ENCODE measurements around the gene MROH2A. TPM values are rescaled to one million over a fixed set of nuclear protein-coding genes. Genes with fewer than 3 reads are reported as not detected.

The MROH2A gene
- total and polyA plus RNA-seq, 4 donors: not detected

DNA sequence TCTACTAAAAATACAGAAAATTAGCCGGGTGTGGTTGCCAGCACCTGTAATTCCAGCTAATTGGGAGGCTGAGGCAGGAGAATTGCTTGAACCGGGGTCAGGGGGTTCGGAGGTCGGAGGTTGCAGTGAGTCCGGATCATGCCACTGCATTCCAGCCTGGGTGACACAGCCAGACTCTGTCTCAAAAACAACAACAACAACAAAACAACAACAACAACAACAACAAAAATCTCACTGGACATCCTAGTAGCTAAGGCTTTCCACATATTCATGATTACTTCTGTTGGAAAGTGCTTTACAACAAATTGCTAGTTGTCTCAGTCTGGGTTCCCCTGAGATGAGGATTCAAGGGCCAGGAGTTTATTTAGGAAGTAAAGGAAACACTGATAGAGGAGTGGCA, 4.3 kb upstream of the MROH2A start:
- H3K4me3 ChIP-seq (ENCODE audit: low read length in 2 of 2): no peak overlapping the region
- intact Hi-C loops (cut with DNase I): no loop called here
- no peaks in the 10 kb centered on the region for H3K4me1 ChIP-seq (ENCODE audit: control insufficient read depth in 1 of 2, insufficient read depth in 2 of 2, low read length in 2 of 2)
- no peaks in the 10 kb centered on the region for H3K27me3 ChIP-seq (ENCODE audit: control insufficient read depth in 1 of 2, insufficient read depth in 2 of 2, low read length in 1 of 2)
- no peaks in the 10 kb centered on the region for H3K36me3 ChIP-seq (ENCODE audit: control insufficient read depth in 1 of 2, insufficient read depth in 2 of 2, low read length in 1 of 2)
- H3K9me3 ChIP-seq (ENCODE audit: control insufficient read depth, low read length): peaks cover 5% of the 10 kb centered on the region
- H3K27ac ChIP-seq (ENCODE audit: low read depth in 1 of 2, low read length in 2 of 2): no peak overlapping the region
- DNase-seq (peak in 1 of 2 donors; percentile 25), ATAC-seq (ENCODE audit: low FRiP score) (no peak)
- 84 to 87% methylated on average over 5 of the region's 5 CpGs for WGBS, 2 donors

DNA sequence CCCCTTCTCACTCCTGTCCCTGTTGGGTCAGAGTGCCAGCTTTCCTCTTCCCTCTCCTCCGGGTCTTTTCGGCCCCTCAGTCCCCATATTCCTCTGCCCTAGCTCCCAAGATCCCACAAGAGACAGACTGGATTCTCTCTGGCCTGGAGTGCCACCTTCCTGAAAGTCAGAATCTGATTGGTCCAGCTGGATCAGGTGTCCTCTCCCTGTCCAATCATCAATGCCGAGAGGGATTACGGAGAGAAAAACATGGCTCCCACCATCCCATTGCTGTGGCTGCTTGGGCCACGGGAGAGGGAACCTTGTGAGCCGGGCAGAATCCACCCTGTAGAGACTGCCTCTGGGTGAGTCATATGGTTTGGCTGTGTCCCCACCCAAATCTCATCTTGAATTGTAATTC, 2.7 kb upstream of the MROH2A start:
- peaks cover 7% of the 10 kb centered on the region for H3K9me3 ChIP-seq (ENCODE audit: control insufficient read depth, low read length)
- no peaks in the 10 kb centered on the region for H3K27me3 ChIP-seq (ENCODE audit: control insufficient read depth in 1 of 2, insufficient read depth in 2 of 2, low read length in 1 of 2)
- no peaks in the 10 kb centered on the region for H3K4me1 ChIP-seq (ENCODE audit: control insufficient read depth in 1 of 2, insufficient read depth in 2 of 2, low read length in 2 of 2)
- no peak for DNase-seq
- H3K27ac ChIP-seq (ENCODE audit: low read depth in 1 of 2, low read length in 2 of 2): no peak overlapping the region
- no peak for ATAC-seq (ENCODE audit: low FRiP score)
- H3K36me3 ChIP-seq (ENCODE audit: control insufficient read depth in 1 of 2, insufficient read depth in 2 of 2, low read length in 1 of 2): no peaks in the 10 kb centered on the region
- H3K4me3 ChIP-seq (ENCODE audit: low read length in 2 of 2): no peak overlapping the region
- WGBS, 2 donors: 91 to 95% methylated on average over 6 of the region's 6 CpGs
- intact Hi-C loops (cut with DNase I): no loop called here

DNA sequence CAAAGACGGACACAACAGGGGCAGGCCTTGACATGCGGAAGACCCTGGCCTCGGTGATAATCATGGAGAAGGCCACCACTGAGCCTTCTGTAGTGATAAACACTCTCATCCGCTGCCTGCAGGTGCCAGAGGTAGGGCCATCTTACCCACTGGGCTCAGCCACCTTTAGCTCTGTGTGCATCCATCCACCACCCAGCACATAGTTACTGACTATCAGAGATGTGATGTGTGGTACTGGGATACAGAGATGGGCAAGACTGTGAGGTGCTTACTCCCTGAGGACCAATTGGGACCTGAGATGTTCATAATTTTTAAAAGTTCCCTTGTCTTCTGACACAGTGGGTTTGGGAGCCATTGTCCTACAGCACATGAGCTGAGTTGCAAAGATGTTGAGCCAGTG, 1.6 kb downstream of the MROH2A start:
- intact Hi-C loops (cut with DNase I): no loop called here
- 85 to 89% methylated on average over 4 of the region's 4 CpGs for WGBS, 2 donors
- no peaks in the 10 kb centered on the region for H3K36me3 ChIP-seq (ENCODE audit: control insufficient read depth in 1 of 2, insufficient read depth in 2 of 2, low read length in 1 of 2)
- H3K27ac ChIP-seq (ENCODE audit: low read depth in 1 of 2, low read length in 2 of 2): no peak overlapping the region
- H3K4me1 ChIP-seq (ENCODE audit: control insufficient read depth in 1 of 2, insufficient read depth in 2 of 2, low read length in 2 of 2): no peaks in the 10 kb centered on the region
- H3K9me3 ChIP-seq (ENCODE audit: control insufficient read depth, low read length): peaks cover 7% of the 10 kb centered on the region
- ATAC-seq (ENCODE audit: low FRiP score): no peak
- DNase-seq: no peak
- H3K27me3 ChIP-seq (ENCODE audit: control insufficient read depth in 1 of 2, insufficient read depth in 2 of 2, low read length in 1 of 2): no peaks in the 10 kb centered on the region
- no peak overlapping the region for H3K4me3 ChIP-seq (ENCODE audit: low read length in 2 of 2)

DNA sequence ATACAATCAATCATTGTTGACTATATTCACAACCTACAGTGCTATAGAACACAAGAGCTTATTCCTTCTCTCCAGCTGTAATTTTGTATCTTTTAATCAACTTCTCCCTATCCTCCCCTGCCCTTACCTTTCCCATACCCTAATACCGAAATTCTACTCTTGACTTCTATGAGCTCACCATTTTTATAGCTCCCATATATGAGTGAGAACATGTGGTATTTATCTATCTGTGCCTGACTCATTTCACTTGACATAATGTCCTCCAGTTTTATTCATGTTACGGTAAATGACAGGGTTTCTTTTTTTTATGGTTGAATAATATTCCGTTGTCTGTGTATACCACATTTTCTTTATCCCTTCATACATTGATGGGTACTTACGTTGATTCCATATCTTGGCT, 2.6 kb downstream of the MROH2A start:
- DNase-seq (no peak), ATAC-seq (ENCODE audit: low FRiP score) (no peak)
- intact Hi-C loops (cut with DNase I): no loop called here
- Histone ChIP-seq H3K4me1 (ENCODE audit: control insufficient read depth in 1 of 2, insufficient read depth in 2 of 2, low read length in 2 of 2) (no peaks in the 10 kb centered on the region), H3K27me3 (ENCODE audit: control insufficient read depth in 1 of 2, insufficient read depth in 2 of 2, low read length in 1 of 2) (no peaks in the 10 kb centered on the region), H3K36me3 (ENCODE audit: control insufficient read depth in 1 of 2, insufficient read depth in 2 of 2, low read length in 1 of 2) (no peaks in the 10 kb centered on the region), H3K9me3 (ENCODE audit: control insufficient read depth, low read length) (peaks cover 7% of the 10 kb centered on the region), H3K4me3 (ENCODE audit: low read length in 2 of 2) (no peak overlapping the region), H3K27ac (ENCODE audit: low read depth in 1 of 2, low read length in 2 of 2) (no peak overlapping the region)
- 88% methylated on average over 4 of the region's 4 CpGs for WGBS, 2 donors

- no peak overlapping the region for H3K27ac ChIP-seq (ENCODE audit: low read depth in 1 of 2, low read length in 2 of 2)
- DNase-seq: peak in 1 of 2 donors; percentile 42
- no peaks in the 10 kb centered on the region for H3K4me1 ChIP-seq (ENCODE audit: control insufficient read depth in 1 of 2, insufficient read depth in 2 of 2, low read length in 2 of 2)
- 86 to 89% methylated on average over 7 of the region's 7 CpGs for WGBS, 2 donors
- intact Hi-C loops (cut with DNase I): no loop called here
- no peaks in the 10 kb centered on the region for H3K27me3 ChIP-seq (ENCODE audit: control insufficient read depth in 1 of 2, insufficient read depth in 2 of 2, low read length in 1 of 2)
- H3K4me3 ChIP-seq (ENCODE audit: low read length in 2 of 2): no peak overlapping the region
- H3K9me3 ChIP-seq (ENCODE audit: control insufficient read depth, low read length): peaks cover 2% of the 10 kb centered on the region
- peak; percentile 30 for ATAC-seq (ENCODE audit: low FRiP score)
- no peaks in the 10 kb centered on the region for H3K36me3 ChIP-seq (ENCODE audit: control insufficient read depth in 1 of 2, insufficient read depth in 2 of 2, low read length in 1 of 2)
These were observed 11.4 kb downstream of the MROH2A start for GRCh38 chr2:233789554-233789953.

- no peak overlapping the region for H3K4me3 ChIP-seq (ENCODE audit: low read length in 2 of 2)
- no peaks in the 10 kb centered on the region for H3K36me3 ChIP-seq (ENCODE audit: control insufficient read depth in 1 of 2, insufficient read depth in 2 of 2, low read length in 1 of 2)
- no peaks in the 10 kb centered on the region for H3K4me1 ChIP-seq (ENCODE audit: control insufficient read depth in 1 of 2, insufficient read depth in 2 of 2, low read length in 2 of 2)
- 79 to 82% methylated on average over 18 of the region's 18 CpGs for WGBS, 2 donors
- intact Hi-C loops (cut with DNase I): no loop called here
- H3K27ac ChIP-seq (ENCODE audit: low read depth in 1 of 2, low read length in 2 of 2): no peak overlapping the region
- DNase-seq (peak in 1 of 2 donors; percentile 53), ATAC-seq (ENCODE audit: low FRiP score) (no peak)
- no peaks in the 10 kb centered on the region for H3K9me3 ChIP-seq (ENCODE audit: control insufficient read depth, low read length)
- H3K27me3 ChIP-seq (ENCODE audit: control insufficient read depth in 1 of 2, insufficient read depth in 2 of 2, low read length in 1 of 2): no peaks in the 10 kb centered on the region
These were observed 13.2 kb downstream of the MROH2A start for GRCh38 chr2:233791151-233791882.

- no peaks in the 10 kb centered on the region for H3K9me3 ChIP-seq (ENCODE audit: control insufficient read depth, low read length)
- no peak for ATAC-seq (ENCODE audit: low FRiP score)
- intact Hi-C loops (cut with DNase I): no loop called here
- H3K4me3 ChIP-seq (ENCODE audit: low read length in 2 of 2): no peak overlapping the region
- H3K27me3 ChIP-seq (ENCODE audit: control insufficient read depth in 1 of 2, insufficient read depth in 2 of 2, low read length in 1 of 2): no peaks in the 10 kb centered on the region
- H3K36me3 ChIP-seq (ENCODE audit: control insufficient read depth in 1 of 2, insufficient read depth in 2 of 2, low read length in 1 of 2): no peaks in the 10 kb centered on the region
- no peak overlapping the region for H3K27ac ChIP-seq (ENCODE audit: low read depth in 1 of 2, low read length in 2 of 2)
- H3K4me1 ChIP-seq (ENCODE audit: control insufficient read depth in 1 of 2, insufficient read depth in 2 of 2, low read length in 2 of 2): no peaks in the 10 kb centered on the region
- WGBS, 2 donors: 74 to 80% methylated on average over 9 of the region's 9 CpGs
- peak in 1 of 2 donors; percentile 43 for DNase-seq
These were observed 13.8 kb downstream of the MROH2A start for GRCh38 chr2:233791883-233792329.

- intact Hi-C loops (cut with DNase I): no loop called here
- H3K36me3 ChIP-seq (ENCODE audit: control insufficient read depth in 1 of 2, insufficient read depth in 2 of 2, low read length in 1 of 2): no peaks in the 10 kb centered on the region
- no peaks in the 10 kb centered on the region for H3K9me3 ChIP-seq (ENCODE audit: control insufficient read depth, low read length)
- no peak for DNase-seq
- no peak overlapping the region for H3K4me3 ChIP-seq (ENCODE audit: low read length in 2 of 2)
- no peaks in the 10 kb centered on the region for H3K27me3 ChIP-seq (ENCODE audit: control insufficient read depth in 1 of 2, insufficient read depth in 2 of 2, low read length in 1 of 2)
- no peaks in the 10 kb centered on the region for H3K4me1 ChIP-seq (ENCODE audit: control insufficient read depth in 1 of 2, insufficient read depth in 2 of 2, low read length in 2 of 2)
- no peak for ATAC-seq (ENCODE audit: low FRiP score)
- H3K27ac ChIP-seq (ENCODE audit: low read depth in 1 of 2, low read length in 2 of 2): no peak overlapping the region
- 83 to 90% methylated on average over 7 of the region's 7 CpGs for WGBS, 2 donors
These were observed 14.6 kb downstream of the MROH2A start for GRCh38 chr2:233792720-233793119.

DNA sequence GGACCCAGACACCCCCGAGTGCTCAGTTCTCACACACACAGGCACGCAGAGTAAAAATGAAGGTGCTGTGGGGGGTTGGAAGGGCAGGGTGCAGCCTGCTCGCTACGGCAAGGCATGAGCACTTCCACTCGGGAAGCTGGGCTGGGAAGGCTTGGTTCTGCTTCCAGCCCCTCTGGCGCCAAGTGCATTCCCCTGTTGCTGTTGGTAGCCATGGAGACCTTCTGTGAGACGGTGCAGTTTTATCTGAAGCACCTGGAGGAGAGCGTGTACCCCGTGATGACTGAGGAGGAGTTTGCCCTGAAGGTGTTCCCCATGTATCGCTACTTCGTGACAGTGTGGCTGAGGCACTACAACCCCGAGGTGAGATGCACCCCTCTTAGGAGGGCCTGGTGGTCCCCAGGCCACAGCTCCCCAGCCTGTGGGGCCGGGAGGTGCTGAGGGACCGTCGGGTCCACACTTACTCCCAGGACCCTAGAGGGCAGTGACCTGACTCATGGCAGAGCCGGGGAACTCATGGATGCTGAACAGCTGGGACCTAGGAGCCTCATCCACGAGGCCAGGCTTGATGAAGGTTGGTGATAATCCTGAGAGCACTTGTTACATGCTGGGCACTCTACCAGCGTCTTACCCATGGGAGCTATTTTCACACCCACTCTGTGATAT, 15.5 kb downstream of the MROH2A start:
- H3K27ac ChIP-seq (ENCODE audit: low read depth in 1 of 2, low read length in 2 of 2): no peak overlapping the region

More for the DNA sequence above, 15.5 kb downstream of the MROH2A start:
- Histone ChIP-seq H3K36me3 (ENCODE audit: control insufficient read depth in 1 of 2, insufficient read depth in 2 of 2, low read length in 1 of 2) (no peaks in the 10 kb centered on the region), H3K4me1 (ENCODE audit: control insufficient read depth in 1 of 2, insufficient read depth in 2 of 2, low read length in 2 of 2) (no peaks in the 10 kb centered on the region), H3K9me3 (ENCODE audit: control insufficient read depth, low read length) (no peaks in the 10 kb centered on the region), H3K4me3 (ENCODE audit: low read length in 2 of 2) (no peak overlapping the region), H3K27me3 (ENCODE audit: control insufficient read depth in 1 of 2, insufficient read depth in 2 of 2, low read length in 1 of 2) (no peaks in the 10 kb centered on the region)
- DNase-seq: peak in 1 of 2 donors; percentile 51
- no peak for ATAC-seq (ENCODE audit: low FRiP score)
- WGBS, 2 donors: 78 to 79% methylated on average over 18 of the region's 18 CpGs
- intact Hi-C loops (cut with DNase I): no loop called here
